GM23338 (cell line): ENCODE results near the gene FBXO17. TPM values are rescaled to one million over a fixed set of nuclear protein-coding genes. Genes with fewer than 3 reads are reported as not detected.

ENCODE experiments used
- ATAC-seq: fragments of 200-7000 bp; cut with Tn5 transposase; 3 replicates; pipeline ENCODE4 v1.9.1; 2020
- DNase-seq: peaks from one replicate; pipeline ENCODE4 v3.0.0-alpha.2; 2015; ENCODE audit warnings: low spot score
- H2AFZ ChIP-seq: fragments of 200-600 bp; sonication (generic); 2 replicates; pipeline ENCODE4 v1.8.0; 2016; ENCODE audit warnings: antibody characterized with exemption, mild to moderate bottlenecking, moderate library complexity
- H3F3A ChIP-seq: fragments of 200-600 bp; sonication (generic); replicated peaks from 2 replicates; pipeline ENCODE4 v1.8.0; 2017; ENCODE audit warnings: antibody characterized with exemption, mixed run types, low read depth
- H3K27ac ChIP-seq: fragments of 200-600 bp; sonication (generic); 2 replicates; pipeline ENCODE4 v1.6.1; 2016; ENCODE audit warnings: low read depth
- H3K27me3 ChIP-seq: fragments of 200-600 bp; sonication (generic); 2 replicates; pipeline ENCODE4 v1.8.0; 2016; ENCODE audit warnings: mild to moderate bottlenecking, mixed run types, moderate library complexity; ENCODE audit not compliant: insufficient read depth
- H3K36me3 ChIP-seq: fragments of 200-600 bp; sonication (generic); 2 replicates; pipeline ENCODE4 v1.8.0; 2016; ENCODE audit warnings: mild to moderate bottlenecking; ENCODE audit not compliant: insufficient read depth
- H3K4me1 ChIP-seq: fragments of 200-600 bp; sonication (generic); 2 replicates; pipeline ENCODE4 v1.8.0; 2016; ENCODE audit warnings: mild to moderate bottlenecking, moderate library complexity; ENCODE audit not compliant: insufficient read depth
- H3K4me2 ChIP-seq: fragments of 200-600 bp; sonication (generic); 2 replicates; pipeline ENCODE4 v1.7.1; 2017; ENCODE audit warnings: mixed run types
- H3K4me3 ChIP-seq: fragments of 200-600 bp; sonication (generic); 2 replicates; pipeline ENCODE4 v1.6.1; 2016; ENCODE audit warnings: mixed run types
- H3K79me2 ChIP-seq: fragments of 200-600 bp; sonication (generic); replicated peaks from 2 replicates; pipeline ENCODE4 v1.8.0; 2017; ENCODE audit warnings: mild to moderate bottlenecking; ENCODE audit not compliant: insufficient read depth
- H3K9me2 ChIP-seq: fragments of 200-600 bp; sonication (generic); 2 replicates; pipeline ENCODE4 v1.8.0; 2017; ENCODE audit not compliant: insufficient read depth
- H4K20me1 ChIP-seq: fragments of 200-600 bp; sonication (generic); replicated peaks from 2 replicates; pipeline ENCODE4 v1.8.0; 2017; ENCODE audit warnings: mild to moderate bottlenecking; ENCODE audit not compliant: insufficient read depth
- H3K27ac Mint-ChIP-seq: 2 replicates; pipeline ENCODE4 v1.8.0; 2020; ENCODE audit warnings: inconsistent platforms, mild to moderate bottlenecking, moderate library complexity, mixed read lengths
- H3K27me3 Mint-ChIP-seq: 3 replicates; pipeline ENCODE4 v1.8.0; 2022; ENCODE audit warnings: low read depth, mild to moderate bottlenecking, moderate library complexity, mixed read lengths, inconsistent platforms; ENCODE audit not compliant: insufficient read depth, poor library complexity
- H3K36me3 Mint-ChIP-seq: 3 replicates; pipeline ENCODE4 v1.8.0; 2021; ENCODE audit warnings: low read depth, mild to moderate bottlenecking, inconsistent platforms, moderate library complexity, mixed read lengths
- H3K4me1 Mint-ChIP-seq: 3 replicates; pipeline ENCODE4 v1.8.0; 2020; ENCODE audit warnings: mild to moderate bottlenecking, inconsistent platforms, mixed read lengths
- H3K4me3 Mint-ChIP-seq: 3 replicates; pipeline ENCODE4 v1.8.0; 2021; ENCODE audit warnings: moderate library complexity, mild to moderate bottlenecking, inconsistent platforms, mixed read lengths
- H3K9me3 Mint-ChIP-seq: 3 replicates; pipeline ENCODE4 v1.8.0; 2020; ENCODE audit warnings: moderate library complexity, mild to moderate bottlenecking, inconsistent platforms, mixed read lengths
- POLR2AphosphoS5 ChIP-seq: IDR thresholded peaks from 2 replicates; pipeline ENCODE4 v1.6.1; 2016; ENCODE audit warnings: antibody characterized with exemption, low read depth
- STAT1 ChIP-seq: IDR thresholded peaks from one replicate; pipeline ENCODE4 v1.6.1; 2016; ENCODE audit warnings: antibody characterized with exemption; ENCODE audit not compliant: unreplicated experiment
- ZNF331 ChIP-seq: fragments of 250-450 bp; sonication (Bioruptor Pico); IDR thresholded peaks from 2 replicates; pipeline ENCODE4 v1.5.0; 2020; ENCODE audit warnings: low read depth, mild to moderate bottlenecking, moderate library complexity
- ZNF462 ChIP-seq: fragments of 250-450 bp; sonication (Bioruptor Pico); IDR thresholded peaks from 2 replicates; pipeline ENCODE4 v1.5.0; 2020; ENCODE audit warnings: mild to moderate bottlenecking, moderate library complexity
- polyA plus RNA-seq: library from polyadenylated mRNA; unstranded; fragments of >200 nt; fragmentation: Nextera tagmentation; extraction: Ambion mirVana; gene quantifications from 2 replicates; pipeline ENCODE4 v1.2.1, GENCODE V29; 2016
- total RNA-seq: library from RNA; depleted of rRNA; stranded (reverse); fragments of >200 nt; shearing (Covaris generic); gene quantifications from 2 replicates; pipeline ENCODE4 v1.2.3, GENCODE V29; 2014
- TF ChIP-seq, protein P1 (sequence below), 2 experiments: fragments of 200-600 bp in 1 of 2; sonication (generic) in 1 of 2; conservative IDR thresholded peaks; 2 replicates each; pipeline versions ENCODE4 v1.5.1 to v1.6.1; 2016 to 2017; ENCODE audit warnings: antibody characterized with exemption in 2 of 2, low read depth in 2 of 2, mild to moderate bottlenecking in 2 of 2, moderate library complexity in 1 of 2

The FBXO17 gene
- total and polyA plus RNA-seq, 2 experiments from 2014 or later: 17.2 to 29.0 TPM

DNA sequence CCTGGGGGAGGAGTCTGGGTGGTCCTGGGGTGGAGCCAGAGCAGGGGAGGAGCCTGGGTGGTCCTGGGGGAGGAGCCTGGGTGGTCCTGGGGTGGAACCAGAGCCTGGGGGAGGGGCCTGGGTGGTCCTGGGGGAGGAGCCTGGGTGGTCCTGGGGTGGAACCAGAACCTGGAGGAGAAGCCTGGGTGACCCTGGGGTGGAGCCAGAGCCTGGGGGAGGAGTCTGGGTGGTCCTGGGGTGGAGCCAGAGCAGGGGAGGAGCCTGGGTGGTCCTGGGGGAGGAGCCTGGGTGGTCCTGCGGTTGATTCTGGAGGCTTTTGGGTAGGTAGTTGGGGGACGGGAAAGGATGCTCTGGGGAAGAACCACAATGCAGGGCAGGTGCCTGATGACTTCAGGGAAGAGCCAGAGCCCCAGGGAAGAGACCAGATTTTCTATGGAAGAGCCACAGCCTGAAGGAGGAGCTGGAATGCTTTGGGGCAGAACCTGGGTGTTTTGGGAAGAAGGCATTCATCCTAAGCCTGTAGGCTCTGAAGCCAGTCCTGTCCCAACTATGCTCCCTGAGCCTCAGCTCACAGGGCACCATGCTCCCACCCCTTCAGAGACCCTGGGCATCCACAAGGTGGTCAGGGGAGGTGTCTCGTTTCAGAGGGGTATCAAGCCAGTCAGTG, 29.8 kb downstream of the FBXO17 start (continued):
- TF ChIP-seq ZNF462 (CRISPR knock-in tag): no peak

- DNase-seq (peak; percentile 35), ATAC-seq (no peak)
- Mint-ChIP-seq H3K27me3 (peaks cover 15% of the 10 kb centered on the region), H3K36me3 (peaks cover 4% of the 10 kb centered on the region), H3K4me3 (no peak overlapping the region), H3K4me1 (no peaks in the 10 kb centered on the region; the same call in 2 of the 3 replicates), H3K9me3 (peaks cover 4% of the 10 kb centered on the region; the same call in 2 of the 3 replicates), H3K27ac (no peak overlapping the region)
- no peaks in the 10 kb centered on the region for H3K9me2 ChIP-seq
- H3K27ac ChIP-seq: no peak overlapping the region
- H3K27me3 ChIP-seq: no peaks in the 10 kb centered on the region
- H3K79me2 ChIP-seq: no peaks in the 10 kb centered on the region
- no peak overlapping the region for H3K4me3 ChIP-seq
- no peak overlapping the region for H3K4me2 ChIP-seq
- no peaks in the 10 kb centered on the region; the same call in 1 of the 2 replicates for H4K20me1 ChIP-seq
- H3K36me3 ChIP-seq: no peaks in the 10 kb centered on the region
- no peaks in the 10 kb centered on the region; the same call in 1 of the 2 replicates for H3F3A ChIP-seq
- no peak overlapping the region for H2AFZ ChIP-seq
- H3K4me1 ChIP-seq: no peaks in the 10 kb centered on the region
- TF ChIP-seq POLR2AphosphoS5: no peak
- TF ChIP-seq, protein P1, sequence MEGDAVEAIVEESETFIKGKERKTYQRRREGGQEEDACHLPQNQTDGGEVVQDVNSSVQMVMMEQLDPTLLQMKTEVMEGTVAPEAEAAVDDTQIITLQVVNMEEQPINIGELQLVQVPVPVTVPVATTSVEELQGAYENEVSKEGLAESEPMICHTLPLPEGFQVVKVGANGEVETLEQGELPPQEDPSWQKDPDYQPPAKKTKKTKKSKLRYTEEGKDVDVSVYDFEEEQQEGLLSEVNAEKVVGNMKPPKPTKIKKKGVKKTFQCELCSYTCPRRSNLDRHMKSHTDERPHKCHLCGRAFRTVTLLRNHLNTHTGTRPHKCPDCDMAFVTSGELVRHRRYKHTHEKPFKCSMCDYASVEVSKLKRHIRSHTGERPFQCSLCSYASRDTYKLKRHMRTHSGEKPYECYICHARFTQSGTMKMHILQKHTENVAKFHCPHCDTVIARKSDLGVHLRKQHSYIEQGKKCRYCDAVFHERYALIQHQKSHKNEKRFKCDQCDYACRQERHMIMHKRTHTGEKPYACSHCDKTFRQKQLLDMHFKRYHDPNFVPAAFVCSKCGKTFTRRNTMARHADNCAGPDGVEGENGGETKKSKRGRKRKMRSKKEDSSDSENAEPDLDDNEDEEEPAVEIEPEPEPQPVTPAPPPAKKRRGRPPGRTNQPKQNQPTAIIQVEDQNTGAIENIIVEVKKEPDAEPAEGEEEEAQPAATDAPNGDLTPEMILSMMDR (conservative IDR thresholded peaks at IDR 0.05; ENCODE audit: low read depth in 2 of 2): no peak
- TF ChIP-seq ZNF462 (CRISPR knock-in tag): no peak
- TF ChIP-seq ZNF331 (CRISPR knock-in tag): no peak
- no peak for TF ChIP-seq STAT1
Measured at GRCh38 chr19:38944981-38945506, 30.5 kb downstream of the FBXO17 start.
